ENCODE measurements around the gene TTI1.

- no peak for TF ChIP-seq POLR2A (IDR thresholded peaks at IDR 0.05)
- no peak for TF ChIP-seq CTCF (IDR thresholded peaks at IDR 0.05 in 4 of 5, conservative IDR thresholded peaks at IDR 0.05 in 1 of 5)
These were observed 22.0 kb upstream of the TTI1 start for GRCh38 chr20:38055294-38055693.
